Endodermal cell (in vitro differentiated cells): Measurements from ENCODE around the gene IL1RL2. TPM values are rescaled to one million over a fixed set of nuclear protein-coding genes. Genes with fewer than 3 reads are reported as not detected.

ENCODE experiments used
- DNase-seq: peaks from one replicate; pipeline ENCODE4 v3.0.0-alpha.2; 2017
- H3K27ac ChIP-seq: 2 replicates; pipeline ENCODE4 v1.5.1; 2013; ENCODE audit warnings: mild to moderate bottlenecking, low read depth, low read length, moderate library complexity
- H3K27me3 ChIP-seq: 2 replicates; pipeline ENCODE4 v1.6.1; 2013; ENCODE audit warnings: mild to moderate bottlenecking, low read length, moderate library complexity; ENCODE audit not compliant: insufficient read depth, control insufficient read depth, poor library complexity, severe bottlenecking
- H3K36me3 ChIP-seq: 2 replicates; pipeline ENCODE4 v1.7.0; 2013; ENCODE audit warnings: mild to moderate bottlenecking, low read length, moderate library complexity; ENCODE audit not compliant: control insufficient read depth, insufficient read depth
- H3K4me1 ChIP-seq: one replicate; pipeline ENCODE4 v1.7.0; 2013; ENCODE audit warnings: low read length; ENCODE audit not compliant: control insufficient read depth, insufficient read depth
- H3K4me3 ChIP-seq: 2 replicates; pipeline ENCODE4 v1.5.1; 2013; ENCODE audit warnings: mild to moderate bottlenecking, low read length, moderate library complexity
- H3K9ac ChIP-seq: 2 replicates; pipeline ENCODE4 v1.6.1; 2013; ENCODE audit warnings: mild to moderate bottlenecking, low read length, moderate library complexity; ENCODE audit not compliant: poor library complexity, severe bottlenecking; ENCODE audit errors: extremely low read depth
- H3K9me3 ChIP-seq: 2 replicates; pipeline ENCODE4 v1.6.1; 2013; ENCODE audit warnings: mild to moderate bottlenecking, low read length, moderate library complexity; ENCODE audit not compliant: control insufficient read depth
- H3K27ac Mint-ChIP-seq: 2 replicates; pipeline ENCODE4 v1.8.0; 2020; ENCODE audit warnings: mixed read lengths
- H3K27me3 Mint-ChIP-seq: 2 replicates; pipeline ENCODE4 v1.8.0; 2021; ENCODE audit warnings: mild to moderate bottlenecking, mixed read lengths; ENCODE audit not compliant: insufficient read depth
- H3K36me3 Mint-ChIP-seq: 2 replicates; pipeline ENCODE4 v1.8.0; 2020; ENCODE audit warnings: low read depth, mixed read lengths
- H3K4me1 Mint-ChIP-seq: 2 replicates; pipeline ENCODE4 v1.8.0; 2020; ENCODE audit warnings: mixed read lengths
- H3K4me3 Mint-ChIP-seq: 2 replicates; pipeline ENCODE4 v1.8.0; 2020; ENCODE audit warnings: mild to moderate bottlenecking, moderate library complexity, mixed read lengths
- H3K9me3 Mint-ChIP-seq: 2 replicates; pipeline ENCODE4 v1.8.0; 2020; ENCODE audit warnings: mild to moderate bottlenecking, mixed read lengths
- WGBS, 2 experiments: methylation state at CpG; one replicate each; pipeline versions ENCODE4 v1.1.5 to v1.1.7; 2013; ENCODE audit warnings: missing lambda C conversion rate in 2 of 2, mixed read lengths in 1 of 2; ENCODE audit not compliant: insufficient coverage in 1 of 2, insufficient read length in 1 of 2; 5-methylcytosine and 5-hydroxymethylcytosine counted together
- total RNA-seq, 2 donors: library from RNA; stranded (reverse); fragmentation: NEBNext Ultra II Directional in 1 of 2; extraction: Animal tissue kit (Norgen Biotek cat#: 25700) in 1 of 2; gene quantifications; 2 replicates in 1 of 2; 3 replicates in 1 of 2; pipeline ENCODE4 v1.2.1, GENCODE V29; 2021
- TF ChIP-seq, protein P1 (sequence below): fragments of 200-600 bp; sonication (generic); conservative IDR thresholded peaks from 2 replicates; pipeline ENCODE4 v1.5.0; 2021; ENCODE audit warnings: antibody characterized with exemption, mild to moderate bottlenecking

Gene IL1RL2
- total RNA-seq, 2 donors from 2014 or later = 0.38 to 0.44 TPM

DNA sequence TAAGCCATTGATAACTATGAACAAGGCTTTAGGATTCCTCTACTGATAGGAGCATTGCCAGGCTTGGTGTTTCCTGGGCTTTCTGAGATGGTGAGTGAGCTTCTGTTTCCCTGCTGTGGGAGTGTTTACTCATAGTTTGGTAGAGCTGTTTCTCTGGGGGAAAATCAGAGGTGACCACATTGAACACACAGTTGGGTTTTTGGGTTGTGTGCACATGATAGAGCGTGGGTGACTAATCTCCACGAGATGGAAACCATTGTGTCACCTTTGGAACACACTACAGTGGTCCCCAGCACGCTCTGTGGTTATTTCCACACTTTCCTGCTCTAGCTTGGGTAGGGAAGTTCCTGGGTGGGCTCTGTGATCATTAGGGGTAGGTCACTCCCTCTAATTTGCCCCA lies 38.9 kb upstream of the IL1RL2 start:
- Mint-ChIP-seq H3K27ac (no peak overlapping the region), H3K4me3 (no peak overlapping the region), H3K27me3 (peaks cover 27% of the 10 kb centered on the region), H3K9me3 (peaks cover 15% of the 10 kb centered on the region), H3K4me1 (peaks cover 8% of the 10 kb centered on the region), H3K36me3 (peaks cover 4% of the 10 kb centered on the region)
- 83 to 99% methylated on average over 3 of the region's 3 CpGs for WGBS, 2 experiments
- Histone ChIP-seq H3K4me3 (no peak overlapping the region), H3K9ac (no peak overlapping the region), H3K9me3 (peaks cover 19% of the 10 kb centered on the region), H3K4me1 (no peaks in the 10 kb centered on the region), H3K36me3 (no peaks in the 10 kb centered on the region), H3K27ac (no peak overlapping the region), H3K27me3 (no peaks in the 10 kb centered on the region)
- DNase-seq = no peak
- TF ChIP-seq, protein P1, sequence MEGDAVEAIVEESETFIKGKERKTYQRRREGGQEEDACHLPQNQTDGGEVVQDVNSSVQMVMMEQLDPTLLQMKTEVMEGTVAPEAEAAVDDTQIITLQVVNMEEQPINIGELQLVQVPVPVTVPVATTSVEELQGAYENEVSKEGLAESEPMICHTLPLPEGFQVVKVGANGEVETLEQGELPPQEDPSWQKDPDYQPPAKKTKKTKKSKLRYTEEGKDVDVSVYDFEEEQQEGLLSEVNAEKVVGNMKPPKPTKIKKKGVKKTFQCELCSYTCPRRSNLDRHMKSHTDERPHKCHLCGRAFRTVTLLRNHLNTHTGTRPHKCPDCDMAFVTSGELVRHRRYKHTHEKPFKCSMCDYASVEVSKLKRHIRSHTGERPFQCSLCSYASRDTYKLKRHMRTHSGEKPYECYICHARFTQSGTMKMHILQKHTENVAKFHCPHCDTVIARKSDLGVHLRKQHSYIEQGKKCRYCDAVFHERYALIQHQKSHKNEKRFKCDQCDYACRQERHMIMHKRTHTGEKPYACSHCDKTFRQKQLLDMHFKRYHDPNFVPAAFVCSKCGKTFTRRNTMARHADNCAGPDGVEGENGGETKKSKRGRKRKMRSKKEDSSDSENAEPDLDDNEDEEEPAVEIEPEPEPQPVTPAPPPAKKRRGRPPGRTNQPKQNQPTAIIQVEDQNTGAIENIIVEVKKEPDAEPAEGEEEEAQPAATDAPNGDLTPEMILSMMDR = no peak

DNA sequence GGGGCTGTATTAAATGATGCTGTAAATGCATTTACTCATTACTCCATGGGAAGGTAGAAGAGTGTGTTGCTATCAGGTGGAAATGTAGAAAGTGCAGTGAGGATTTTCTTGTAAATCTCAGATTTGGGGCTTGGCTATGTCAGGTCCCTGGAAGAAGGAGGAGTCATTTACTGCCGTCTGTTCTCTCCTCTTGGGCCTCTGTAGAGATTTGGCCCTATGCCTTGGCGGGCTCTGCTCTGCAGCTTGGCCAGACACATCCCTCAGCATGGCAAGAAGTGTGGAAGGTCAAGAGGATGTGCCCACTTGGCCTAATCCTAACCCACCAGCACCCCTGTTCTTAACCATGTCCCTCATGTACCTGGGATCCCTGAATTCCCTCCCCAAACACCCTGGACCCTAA lies 37.6 kb upstream of the IL1RL2 start:
- Histone ChIP-seq H3K4me1 (no peaks in the 10 kb centered on the region), H3K9me3 (peaks cover 19% of the 10 kb centered on the region), H3K27me3 (no peaks in the 10 kb centered on the region), H3K9ac (no peak overlapping the region), H3K36me3 (no peaks in the 10 kb centered on the region), H3K27ac (no peak overlapping the region), H3K4me3 (no peak overlapping the region)
- Mint-ChIP-seq H3K4me1 (no peaks in the 10 kb centered on the region), H3K36me3 (peaks cover 4% of the 10 kb centered on the region), H3K9me3 (peaks cover 15% of the 10 kb centered on the region), H3K27ac (no peak overlapping the region), H3K27me3 (peaks cover 14% of the 10 kb centered on the region), H3K4me3 (no peak overlapping the region)
- WGBS, 2 experiments = 98 to 100% methylated on average over 1 to 2 of the region's 2 CpGs
- no peak for DNase-seq
- TF ChIP-seq, protein P1 = no peak

DNA sequence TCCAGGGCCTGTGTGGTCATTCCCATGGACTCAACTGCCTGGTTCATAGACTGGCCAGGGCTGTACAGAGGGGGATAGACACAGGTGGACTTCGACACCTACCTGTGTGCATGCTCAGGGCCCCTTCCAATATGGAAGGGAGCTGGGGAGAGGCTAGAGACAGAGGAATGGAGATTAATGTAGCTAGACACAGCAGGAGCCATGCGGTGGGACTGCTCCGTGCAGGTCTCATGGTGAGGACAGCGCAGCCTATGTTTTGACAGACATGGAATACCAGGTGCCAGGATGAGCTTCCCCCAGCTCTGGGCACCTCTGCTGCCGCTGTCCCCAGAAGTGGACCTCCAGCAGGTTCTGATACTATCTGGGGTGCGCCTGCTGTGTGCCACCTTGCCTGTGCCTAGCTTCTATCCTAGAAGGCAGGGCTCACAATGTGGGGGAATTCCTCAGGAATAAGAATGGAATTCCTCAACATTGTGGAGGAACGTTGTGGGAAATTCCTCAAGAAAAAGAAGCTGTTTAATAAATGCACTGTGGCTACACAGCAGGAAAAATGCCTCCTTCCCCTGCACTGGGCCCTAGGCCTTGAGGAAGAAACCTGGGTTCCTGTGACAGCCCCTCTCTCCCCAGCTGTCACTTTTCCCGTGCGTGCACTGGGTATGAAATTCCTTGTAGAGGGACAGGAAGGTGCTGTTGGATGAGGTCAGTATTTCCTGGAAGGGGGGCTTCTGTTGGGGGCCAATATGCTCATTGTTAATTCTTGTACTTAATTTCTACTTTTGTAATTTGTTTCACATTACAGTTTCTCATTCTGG lies 37.0 kb upstream of the IL1RL2 start:
- Histone ChIP-seq H3K36me3 (no peaks in the 10 kb centered on the region), H3K4me1 (no peaks in the 10 kb centered on the region), H3K9me3 (peaks cover 14% of the 10 kb centered on the region), H3K27me3 (no peaks in the 10 kb centered on the region), H3K9ac (no peak overlapping the region), H3K27ac (no peak overlapping the region), H3K4me3 (no peak overlapping the region)
- Mint-ChIP-seq H3K27ac (no peak overlapping the region), H3K4me1 (no peaks in the 10 kb centered on the region), H3K4me3 (no peak overlapping the region), H3K9me3 (peaks cover 15% of the 10 kb centered on the region), H3K27me3 (peaks cover 11% of the 10 kb centered on the region), H3K36me3 (peaks cover 4% of the 10 kb centered on the region)
- 92 to 100% methylated on average over 5 to 9 of the region's 9 CpGs for WGBS, 2 experiments
- DNase-seq = no peak
- TF ChIP-seq, protein P1 = no peak
